NCI-H2081 treated with DMSO at 0.1 percent for 48 hours (cell line): ENCODE results near the gene RPS6KA6.
A peak's percentile ranks its signal among the peaks of the same experiment; 100 is the strongest.
"Not testable (repeated sequence)": the region's sequence is repeated elsewhere in the genome, so short reads cannot be mapped to it uniquely, and the experiment has no call there.

Source experiments
- DNase-seq: peaks from one replicate; lab custom pipeline; 2025; lab: John Stamatoyannopoulos, UW

RPS6KA6 gene

GRCh38 chrX:84162401-84162800 is 25.6 kb downstream of the RPS6KA6 start:
- DNase-seq, result no peak

GRCh38 chrX:84161641-84162040 is 26.4 kb downstream of the RPS6KA6 start:
- no peak for DNase-seq

DNA sequence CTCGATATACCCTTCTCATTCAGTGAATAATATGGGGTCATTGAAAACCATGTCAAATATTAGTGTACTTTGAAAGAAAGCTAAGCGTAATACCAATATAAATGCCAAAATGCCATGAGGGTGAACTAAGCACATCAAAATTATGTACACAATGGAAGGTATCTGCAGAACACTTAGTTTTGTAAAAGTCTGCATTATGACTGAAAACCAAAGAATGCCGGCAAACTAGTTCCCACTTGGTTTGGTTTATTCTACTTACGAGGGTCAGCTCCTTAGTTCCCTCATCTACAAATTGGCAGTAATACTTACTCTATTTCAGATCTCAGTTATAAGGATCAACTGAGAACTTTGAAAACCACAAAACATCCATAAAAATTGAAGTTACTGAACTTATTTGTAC is 27.3 kb downstream of the RPS6KA6 start:
- DNase-seq, result no peak

GRCh38 chrX:84156821-84157220 is 31.2 kb downstream of the RPS6KA6 start:
- no peak for DNase-seq

- no peak for DNase-seq
Observed at GRCh38 chrX:84155938-84156337, 32.1 kb downstream of the RPS6KA6 start.

DNA sequence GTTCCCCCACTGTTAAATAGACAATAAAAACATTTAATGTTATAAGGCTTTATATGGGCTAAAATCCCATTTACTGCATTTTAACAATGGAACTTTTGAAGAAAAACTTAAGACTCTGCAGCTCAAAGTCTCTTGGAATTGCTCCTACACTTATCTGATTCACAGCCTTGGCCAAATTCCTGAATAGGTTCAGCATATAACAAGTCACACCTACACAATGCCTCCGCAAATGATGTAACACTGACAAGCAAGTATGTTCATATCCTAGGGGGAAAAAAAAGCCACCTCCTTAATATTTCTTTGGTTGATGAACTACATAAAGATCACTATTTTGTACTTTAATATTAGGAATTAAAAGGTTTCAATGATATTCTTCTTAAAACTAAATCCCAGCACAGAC is 34.5 kb downstream of the RPS6KA6 start:
- DNase-seq, result no peak

DNA sequence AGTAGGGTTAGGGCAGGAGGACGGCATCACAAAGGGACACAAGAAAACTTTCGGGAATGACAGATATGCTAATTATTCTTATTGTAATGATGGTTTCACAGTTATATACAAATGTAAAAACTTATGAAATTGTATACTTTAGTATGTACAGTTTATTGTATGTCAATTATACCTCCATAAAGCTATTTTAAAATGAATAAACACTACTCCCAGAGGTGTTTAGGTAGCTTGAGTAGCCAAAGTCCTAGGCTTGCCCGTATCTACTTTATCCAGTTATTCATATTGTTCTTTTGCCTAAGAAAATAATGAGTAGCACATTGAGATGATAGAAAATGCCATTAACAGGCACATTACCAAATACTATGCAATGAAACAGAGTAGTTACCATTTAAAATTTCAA is 43.0 kb downstream of the RPS6KA6 start:
- DNase-seq, result no peak

DNA sequence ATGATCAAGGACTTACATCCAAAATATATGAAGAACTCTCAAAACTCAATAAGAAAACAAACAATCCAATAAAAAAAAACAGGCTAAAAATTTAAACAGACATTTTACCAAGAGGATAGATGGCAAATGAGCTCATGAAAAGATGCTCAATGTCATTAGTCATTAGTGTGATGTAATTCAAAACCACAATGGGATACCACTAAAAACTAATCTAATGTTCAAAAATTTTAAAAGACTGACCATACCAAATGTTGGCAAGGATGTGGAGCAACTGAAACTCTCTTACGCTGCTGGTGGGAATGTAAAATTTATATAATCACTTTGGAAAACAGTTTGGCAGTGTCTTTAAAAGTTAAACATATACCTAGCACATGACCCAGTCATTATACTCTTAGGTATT is 43.7 kb downstream of the RPS6KA6 start:
- no peak for DNase-seq

GRCh38 chrX:84133023-84133422 is 55.0 kb downstream of the RPS6KA6 start:
- no peak for DNase-seq

- no peak for DNase-seq
Observed at GRCh38 chrX:84123585-84123984, 64.4 kb downstream of the RPS6KA6 start.

- no peak for DNase-seq
Observed at GRCh38 chrX:84118769-84119168, 69.2 kb downstream of the RPS6KA6 start.

GRCh38 chrX:84118315-84118714 is 69.7 kb downstream of the RPS6KA6 start:
- DNase-seq, result no peak

GRCh38 chrX:84108584-84108983 is 79.4 kb downstream of the RPS6KA6 start:
- no peak for DNase-seq

GRCh38 chrX:84099120-84099519 is 88.9 kb downstream of the RPS6KA6 start:
- DNase-seq, result no peak

GRCh38 chrX:84079479-84080197 is 108.4 kb downstream of the RPS6KA6 start:
- DNase-seq, result not testable (repeated sequence)

DNA sequence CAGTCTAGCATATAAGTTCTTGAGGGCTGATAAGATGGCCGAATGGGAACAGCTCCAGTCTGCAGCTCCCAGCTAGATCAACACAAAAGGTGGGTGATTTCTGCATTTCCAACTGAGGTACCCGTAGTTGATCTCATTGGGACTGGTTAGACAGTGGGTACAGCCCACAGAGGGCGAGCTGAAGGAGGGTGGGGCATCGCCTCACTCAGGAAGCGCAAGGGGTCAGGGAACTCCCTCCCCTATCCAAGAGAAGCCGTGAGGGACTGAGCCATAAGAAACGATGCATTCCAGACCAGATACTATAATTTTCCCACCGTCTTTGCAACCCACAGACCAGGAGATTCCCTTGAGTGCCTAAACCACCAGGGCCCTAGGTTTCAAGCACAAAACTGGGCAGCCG is 109.0 kb downstream of the RPS6KA6 start:
- DNase-seq, result no peak

GRCh38 chrX:84064814-84065213 is 123.2 kb downstream of the RPS6KA6 start:
- no peak for DNase-seq

GRCh38 chrX:84064164-84064563 is 123.8 kb downstream of the RPS6KA6 start:
- DNase-seq, result no peak

- DNase-seq, result no peak
Observed at GRCh38 chrX:84047339-84047738, 140.7 kb downstream of the RPS6KA6 start.

GRCh38 chrX:84046403-84046984 is 141.5 kb downstream of the RPS6KA6 start:
- peak; percentile 5 for DNase-seq

GRCh38 chrX:84044051-84044450 is 143.9 kb downstream of the RPS6KA6 start:
- no peak for DNase-seq
